K562 (cell line): Measurements from ENCODE around the gene CEP295NL. TPM values are rescaled to one million over a fixed set of nuclear protein-coding genes. Genes with fewer than 3 reads are reported as not detected.

Experiments used
- ATAC-seq: fragments of 200-7000 bp; cut with Tn5 transposase; 3 replicates; pipeline ENCODE4 v1.9.1; 2020; ENCODE audit warnings: moderate library complexity
- BruUV-seq: library from RNA; stranded (reverse); fragments of 400-500 nt; replicated peaks from 2 replicates; lab custom pipeline; 2021; lab: Mats Ljungman, UMichigan
- CTCF ChIA-PET: fragments of 300-600 bp; formaldehyde crosslinking; extraction: SDS; loops from one replicate; lab custom pipeline; 2021; ENCODE audit warnings: low intra/inter-chr PET ratio; lab: Yijun Ruan, JAX
- POLR2A ChIA-PET: fragments of 300-600, 350-650 bp; sonication (Branson Sonifier 250); formaldehyde crosslinking; extraction: SDS; loops from one replicate; lab custom pipeline; 2021; ENCODE audit warnings: antibody characterized with exemption, inconsistent platforms; lab: Yijun Ruan, JAX
- DNase-seq, 4 experiments: peaks; one replicate each; pipeline versions ENCODE4 v3.0.0 to v3.0.0-alpha.2; 2011 to 2018; ENCODE audit warnings: low spot score in 3 of 4, mixed read lengths in 3 of 4; ENCODE audit errors: extremely low read depth in 1 of 4
- FAIRE-seq: peaks from 2 replicates; lab custom pipeline; 2011; peaks lifted over from hg19 to GRCh38; lab: Jason Lieb, UNC
- H2AFZ ChIP-seq: 2 replicates; pipeline ENCODE4 v1.6.0; 2011; ENCODE audit warnings: low read depth, low read length, control low read depth, inconsistent platforms
- H3K27ac ChIP-seq: fragments of 200-600 bp; 3 replicates; pipeline ENCODE4 v1.8.0; 2011; ENCODE audit warnings: low read depth, mild to moderate bottlenecking, control low read depth, inconsistent platforms, low read length, moderate library complexity, mixed read lengths; ENCODE audit errors: extremely low read depth
- H3K27me3 ChIP-seq, 2 experiments: fragments of 300-600 bp in 1 of 2; 2 replicates in 1 of 2; 3 replicates in 1 of 2; pipeline versions ENCODE4 v1.6.0 to v1.8.0; 2011; ENCODE audit warnings: inconsistent platforms in 2 of 2, low read length in 2 of 2, mild to moderate bottlenecking in 1 of 2, mixed read lengths in 1 of 2, moderate library complexity in 1 of 2; ENCODE audit not compliant: control insufficient read depth in 2 of 2, insufficient read depth in 2 of 2
- H3K36me3 ChIP-seq: fragments of 300-600 bp; 3 replicates; pipeline ENCODE4 v1.8.0; 2011; ENCODE audit warnings: mild to moderate bottlenecking, low read length, inconsistent platforms; ENCODE audit not compliant: control insufficient read depth, insufficient read depth
- H3K4me1 ChIP-seq, 2 experiments: fragments of 200-600 bp in 1 of 2; replicated peaks in 1 of 2; 2 replicates in 1 of 2; 3 replicates in 1 of 2; pipeline versions ENCODE4 v1.5.1 to v1.8.0; 2011; ENCODE audit warnings: inconsistent platforms in 2 of 2, low read length in 2 of 2, mild to moderate bottlenecking in 1 of 2, mixed read lengths in 1 of 2, moderate library complexity in 1 of 2; ENCODE audit not compliant: control insufficient read depth in 2 of 2, insufficient read depth in 2 of 2
- H3K4me2 ChIP-seq: 2 replicates; pipeline ENCODE4 v1.6.1; 2011; ENCODE audit warnings: low read length, control low read depth, inconsistent platforms, mixed read lengths; ENCODE audit not compliant: insufficient read depth
- H3K4me3 ChIP-seq: fragments of 200-600 bp; sonication (generic), shearing (Covaris generic); 2 replicates; pipeline ENCODE4 v1.5.1; 2016; ENCODE audit warnings: control low read depth, inconsistent platforms
- H3K79me2 ChIP-seq: fragments of 200-600 bp; 3 replicates; pipeline ENCODE4 v1.8.0; 2011; ENCODE audit warnings: low read length, inconsistent platforms; ENCODE audit not compliant: control insufficient read depth, insufficient read depth
- H3K9ac ChIP-seq, 2 experiments: 2 replicates each; pipeline versions ENCODE4 v1.6.0 to v1.6.1; 2011; ENCODE audit warnings: low read depth in 2 of 2, low read length in 2 of 2, control low read depth in 1 of 2, inconsistent platforms in 1 of 2, mild to moderate bottlenecking in 1 of 2, mixed read lengths in 1 of 2; ENCODE audit not compliant: insufficient read depth in 1 of 2
- H3K9me1 ChIP-seq: one replicate; pipeline ENCODE4 v1.6.0; 2011; ENCODE audit warnings: inconsistent platforms, mild to moderate bottlenecking, low read length, moderate library complexity; ENCODE audit not compliant: control insufficient read depth, insufficient read depth
- H3K9me3 ChIP-seq: replicated peaks from 2 replicates; pipeline ENCODE4 v1.5.1; 2011; ENCODE audit warnings: low read depth, low read length, inconsistent platforms; ENCODE audit not compliant: control insufficient read depth, insufficient read depth
- H4K20me1 ChIP-seq: replicated peaks from 2 replicates; pipeline ENCODE4 v1.6.1; 2011; ENCODE audit warnings: low read length, inconsistent platforms, mixed read lengths; ENCODE audit not compliant: control insufficient read depth, insufficient read depth
- ATF3 ChIP-seq, 2 experiments: fragments of 450-650 bp in 1 of 2; sonication (generic) in 1 of 2; formaldehyde crosslinking in 1 of 2; IDR thresholded peaks in 1 of 2; conservative IDR thresholded peaks in 1 of 2; 2 replicates each; pipeline versions ENCODE4 v1.6.1 to v1.8.1; 2016 to 2023; ENCODE audit warnings: mild to moderate bottlenecking in 2 of 2, moderate library complexity in 2 of 2, inconsistent platforms in 1 of 2, missing genetic modification reagents in 1 of 2
- ELK1 ChIP-seq: sonication (generic); formaldehyde crosslinking; IDR thresholded peaks from 2 replicates; pipeline ENCODE4 v1.8.1; 2022; ENCODE audit warnings: missing genetic modification reagents
- ETS1 ChIP-seq: conservative IDR thresholded peaks from 2 replicates; pipeline ENCODE4 v1.6.1; 2011; ENCODE audit warnings: low read depth, mild to moderate bottlenecking, low read length; ENCODE audit not compliant: control insufficient read depth
- EZH2 ChIP-seq: IDR thresholded peaks from 2 replicates; pipeline ENCODE4 v1.6.1; 2012; ENCODE audit warnings: low read depth, mild to moderate bottlenecking, inconsistent platforms, low read length, borderline replicate concordance
- GTF2B ChIP-seq: IDR thresholded peaks from 2 replicates; pipeline ENCODE4 v1.6.1; 2011; ENCODE audit not compliant: insufficient read length; ENCODE audit errors: extremely low read depth
- HDGF ChIP-seq: fragments of 450-650 bp; IDR thresholded peaks from 2 replicates; pipeline ENCODE4 v1.6.1; 2016
- NFIC ChIP-seq: fragments of 450-650 bp; IDR thresholded peaks from 2 replicates; pipeline ENCODE4 v1.6.1; 2017; ENCODE audit warnings: mild to moderate bottlenecking, inconsistent platforms
- POLR2A ChIP-seq: fragments of 450-650 bp; conservative IDR thresholded peaks from 2 replicates; pipeline ENCODE4 v1.6.1; 2016
- PRMT5 ChIP-seq: sonication (generic); formaldehyde crosslinking; IDR thresholded peaks from 2 replicates; pipeline ENCODE4 v1.5.0; 2020; ENCODE audit warnings: missing genetic modification reagents
- RB1 ChIP-seq: fragments of 450-650 bp; IDR thresholded peaks from 2 replicates; pipeline ENCODE4 v1.6.1; 2017; ENCODE audit warnings: low read depth, mild to moderate bottlenecking
- RHOXF2B ChIP-seq: fragments of 250-450 bp; sonication (Bioruptor Pico); conservative IDR thresholded peaks from 2 replicates; pipeline ENCODE4 v1.5.1; 2021
- SMAD2 ChIP-seq: fragments of 150-350 bp; IDR thresholded peaks from 2 replicates; pipeline ENCODE4 v1.6.1; 2014; ENCODE audit warnings: low read depth, mild to moderate bottlenecking, low read length
- TCF3 ChIP-seq: sonication (generic); formaldehyde crosslinking; IDR thresholded peaks from 2 replicates; pipeline ENCODE4 v1.4.0; 2020; ENCODE audit warnings: mild to moderate bottlenecking, missing genetic modification reagents
- ZKSCAN8 ChIP-seq: fragments of 200-800 bp; sonication (Bioruptor generic); IDR thresholded peaks from 2 replicates; pipeline ENCODE4 v1.6.1; 2016; ENCODE audit warnings: missing genetic modification characterization, missing compliant biosample characterization
- ZNF174 ChIP-seq: fragments of 250-450 bp; sonication (Bioruptor Pico); IDR thresholded peaks from 2 replicates; pipeline ENCODE4 v1.4.0; 2020; ENCODE audit warnings: mild to moderate bottlenecking
- ZNF217 ChIP-seq: sonication (generic); formaldehyde crosslinking; IDR thresholded peaks from 2 replicates; pipeline ENCODE4 v1.8.0; 2022; ENCODE audit warnings: mild to moderate bottlenecking, missing genetic modification reagents
- ZNF232 ChIP-seq: sonication (generic); formaldehyde crosslinking; IDR thresholded peaks from 2 replicates; pipeline ENCODE4 v1.8.0; 2022; ENCODE audit warnings: mild to moderate bottlenecking, missing genetic modification reagents
- ZNF408 ChIP-seq: fragments of 250-450 bp; sonication (Bioruptor Pico); IDR thresholded peaks from 2 replicates; pipeline ENCODE4 v1.4.0; 2020; ENCODE audit warnings: low read depth, mild to moderate bottlenecking, moderate library complexity
- WGBS: fragments of 100-300 bp; shearing (Covaris generic); methylation state at CpG from one replicate; pipeline ENCODE4 v1.1.6; 2016; ENCODE audit warnings: low coverage, mixed read lengths; ENCODE audit not compliant: insufficient coverage; ENCODE audit errors: missing lambda C conversion rate; 5-methylcytosine and 5-hydroxymethylcytosine counted together
- in situ Hi-C: fragments of 300-500 bp; cut with MboI; formaldehyde crosslinking; loops from 4 replicates; pipeline ENCODE4 v1.15.0; 2018; ENCODE audit warnings: inconsistent platforms, mixed read lengths
- intact Hi-C: fragments of 100-400 bp; cut with micrococcal nuclease; formaldehyde crosslinking; loops from 2 replicates; pipeline ENCODE4 v1.14.2; 2022
- polyA plus RNA-seq, 8 experiments: library from polyadenylated mRNA; depleted of rRNA in 4 of 8; stranded (reverse) in 5 of 8; unstranded in 3 of 8; fragments of >200 nt; fragmentation: Nextera tagmentation in 2 of 8; fragmentation: Illumina TruSeq in 1 of 8; extraction: Ambion mirVana in 2 of 8; extraction: Trizol in 1 of 8; gene quantifications; 2 replicates each; pipeline versions ENCODE4 v1.2.1 to v1.2.3, GENCODE V29; 2011 to 2014; ENCODE audit warnings: inconsistent platforms in 1 of 8, missing spikeins in 1 of 8
- total RNA-seq, 7 experiments: library from RNA; depleted of rRNA in 6 of 7; stranded (reverse); fragments of >200 nt in 6 of 7; fragmentation: Illumina TruSeq in 2 of 7; extraction: Trizol in 2 of 7; gene quantifications; 2 replicates each; pipeline versions ENCODE4 v1.2.1 to v1.2.3, GENCODE V29; 2011 to 2021; ENCODE audit warnings: low replicate concordance in 1 of 7

CEP295NL gene
- total and polyA plus RNA-seq, 9 of the 15 experiments (the other 6 are each of a cell fraction or from before 2014, with no cell fraction given), result not detected

GRCh38 chr17:78905116-78905515, 2.1 kb upstream of the CEP295NL start:
- H4K20me1 ChIP-seq, result peaks cover 5% of the 10 kb centered on the region; the same call in 1 of the 2 replicates
- ChIA-PET POLR2A (interaction anchor here (0.5 to 1.2 kb wide), 6 partner anchors 10 to 43 kb away, joined by 3 to 4 read pairs (median 4); no protein-coding TSS in a partner anchor), CTCF (no interaction called here)
- no TSS peak for BruUV-seq
- no peaks in the 10 kb centered on the region for H3K9me1 ChIP-seq
- no peak overlapping the region for H3K4me3 ChIP-seq
- no peak overlapping the region for H3K4me2 ChIP-seq
- no peaks in the 10 kb centered on the region for H3K36me3 ChIP-seq
- 1% methylated on average over 6 of the region's 6 CpGs for WGBS
- no peak overlapping the region for H2AFZ ChIP-seq
- peak; percentile 44 for FAIRE-seq
- intact Hi-C loops, result no loop called here
- H3K27ac ChIP-seq, result no peak overlapping the region
- no peaks in the 10 kb centered on the region for H3K79me2 ChIP-seq
- in situ Hi-C loops, result no loop called here
- H3K9ac ChIP-seq, result no peak overlapping the region
- DNase-seq, result no peak
- peaks cover 0 to 10% of the 10 kb centered on the region in 2 experiments; a peak in 2 of 5 replicates for H3K4me1 ChIP-seq
- no peaks in the 10 kb centered on the region for H3K9me3 ChIP-seq
- no peak for ATAC-seq
- TF ChIP-seq ETS1 (no peak), ZNF232 (no peak), EZH2 (no peak), NFIC (no peak), ZKSCAN8 (no peak), ZNF217 (no peak), ELK1 (no peak), ATF3 (IDR thresholded peaks at IDR 0.05) (no peak), ATF3 (CRISPR knock-in tag; conservative IDR thresholded peaks at IDR 0.05) (no peak), RB1 (no peak), GTF2B (no peak), TCF3 (CRISPR knock-in tag) (no peak), POLR2A (no peak), ZNF408 (CRISPR knock-in tag) (no peak), ZNF174 (no peak), HDGF (no peak), PRMT5 (no peak), RHOXF2B (CRISPR knock-in tag) (no peak), SMAD2 (no peak)
- H3K27me3 ChIP-seq, result peaks cover 52 to 85% of the 10 kb centered on the region in 2 experiments
